GM21447 (cell line): Measurements from ENCODE around the gene ADAM12.

Experiments
- ATAC-seq: cut with Tn5 transposase; IDR thresholded peaks from one replicate; pipeline ENCODE4 v1.9.1; 2021; ENCODE audit not compliant: unreplicated experiment

Gene ADAM12

DNA sequence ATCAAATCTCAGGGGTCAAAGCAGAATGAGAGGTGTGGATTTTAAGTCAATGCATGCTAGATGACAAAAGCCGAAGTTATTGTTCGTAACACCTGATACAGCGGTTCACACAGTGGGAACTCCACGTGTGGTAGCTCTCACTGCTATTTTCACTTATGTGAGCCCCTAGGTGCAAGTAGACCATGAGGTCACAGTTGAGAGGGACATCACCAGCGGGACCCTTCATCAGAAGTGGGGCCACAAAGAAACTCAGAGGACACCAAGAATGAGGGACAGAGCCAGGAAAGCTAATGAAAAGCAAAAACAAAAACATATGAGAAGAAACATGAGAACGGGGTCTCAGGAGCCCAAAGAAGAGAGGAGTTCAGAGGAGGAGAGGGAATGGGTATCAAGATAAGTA, 63.5 kb downstream of the ADAM12 start:
- no peak for ATAC-seq

DNA sequence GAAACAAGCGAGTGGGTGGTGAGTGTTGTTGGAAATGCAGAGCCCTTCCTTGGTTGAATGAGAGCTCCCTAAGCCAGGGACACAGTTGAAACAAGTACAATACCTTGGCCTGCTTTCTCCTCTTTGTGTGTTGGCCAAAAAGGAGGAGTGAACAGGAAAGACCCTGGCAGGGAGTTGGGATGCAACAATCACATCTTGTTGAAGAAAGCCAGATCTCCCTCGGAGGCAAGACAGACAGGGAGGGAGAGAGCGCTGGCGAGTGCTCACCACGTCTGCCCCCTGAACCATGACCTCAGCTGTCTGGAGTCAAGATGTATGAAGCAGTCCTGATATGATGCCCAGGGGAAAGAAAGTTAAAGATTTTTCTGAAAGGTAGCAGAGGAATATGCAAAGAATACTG, 66.8 kb downstream of the ADAM12 start:
- no peak for ATAC-seq

DNA sequence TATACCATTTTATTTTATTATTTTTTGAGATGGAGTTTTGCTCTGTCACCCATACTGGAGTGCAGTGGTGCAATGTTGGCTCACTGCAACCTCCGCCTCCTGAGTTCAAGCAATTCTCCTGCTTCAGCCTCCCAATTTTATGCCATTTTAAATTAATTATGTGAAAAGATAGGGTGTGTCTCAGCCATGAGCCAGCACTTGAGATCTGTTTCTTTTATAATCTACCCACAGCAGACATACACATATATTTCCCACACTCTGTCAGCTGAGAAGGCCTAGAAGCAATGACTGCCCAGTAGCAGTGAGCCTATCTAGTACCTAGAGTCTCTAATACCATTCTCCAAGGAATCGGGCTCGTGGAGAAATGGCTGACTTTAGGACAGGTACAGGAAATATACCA, 70.5 kb downstream of the ADAM12 start:
- ATAC-seq: no peak

DNA sequence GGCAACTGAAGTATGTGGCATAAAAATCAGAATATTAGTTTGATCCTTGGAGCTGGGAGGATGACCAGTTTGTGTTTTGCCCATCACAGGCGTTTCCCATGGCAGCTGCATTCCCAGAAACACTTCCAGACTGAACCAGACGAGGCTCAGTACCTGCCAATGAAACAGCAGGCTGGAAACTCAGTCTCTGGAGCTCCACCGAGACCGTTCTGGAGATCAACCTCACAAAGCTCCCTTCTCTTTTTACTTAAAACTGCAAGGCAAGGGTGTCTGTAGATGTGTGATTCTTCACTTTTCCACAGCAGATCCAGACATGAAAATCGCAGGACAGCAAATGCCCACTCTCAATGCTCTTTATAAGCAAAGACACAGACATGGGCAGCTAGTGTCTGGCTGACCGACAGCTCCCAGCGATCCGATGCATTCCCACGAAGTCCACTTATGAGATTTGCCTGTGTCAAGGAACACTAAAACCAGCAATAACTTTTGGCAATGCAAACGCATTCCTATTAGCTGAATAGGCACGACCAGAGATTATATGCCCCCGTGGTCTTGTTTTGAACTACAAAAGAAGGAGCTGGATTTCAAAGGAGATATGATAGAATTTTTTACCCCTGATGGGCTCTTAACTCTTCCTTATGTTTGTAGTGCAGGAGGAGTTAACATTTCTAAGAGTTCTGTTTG, 72.6 kb downstream of the ADAM12 start:
- ATAC-seq: no peak

DNA sequence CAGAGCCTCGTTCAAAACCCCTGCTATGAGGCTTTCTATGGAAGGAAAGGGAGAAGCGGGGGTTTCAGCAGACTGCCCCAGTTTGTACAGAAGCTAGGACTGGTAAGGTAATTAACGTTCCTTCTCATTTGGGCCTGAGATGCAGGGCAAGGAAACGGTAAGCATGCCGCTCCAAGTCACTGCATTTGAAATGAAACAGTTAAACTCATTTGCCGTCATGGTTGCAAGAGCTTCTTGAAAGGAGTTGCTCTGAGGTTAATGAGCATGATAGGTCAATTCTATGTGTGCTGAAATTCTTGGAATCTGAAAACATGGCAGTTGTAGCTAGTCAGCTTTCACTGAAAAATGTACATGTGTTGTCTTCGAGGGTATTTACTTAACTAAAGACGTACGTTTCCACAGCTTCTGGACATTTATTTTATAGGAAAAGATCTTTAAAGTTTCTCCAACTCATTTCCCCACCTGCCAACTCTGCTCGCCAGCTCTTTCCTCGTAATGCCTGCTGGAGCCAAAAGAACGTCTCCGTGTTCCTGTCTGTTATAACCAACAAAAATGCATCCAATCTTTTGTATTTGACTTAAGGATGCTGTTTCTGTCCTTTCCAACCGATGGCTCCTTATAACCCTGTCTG, 73.3 kb downstream of the ADAM12 start:
- no peak for ATAC-seq

DNA sequence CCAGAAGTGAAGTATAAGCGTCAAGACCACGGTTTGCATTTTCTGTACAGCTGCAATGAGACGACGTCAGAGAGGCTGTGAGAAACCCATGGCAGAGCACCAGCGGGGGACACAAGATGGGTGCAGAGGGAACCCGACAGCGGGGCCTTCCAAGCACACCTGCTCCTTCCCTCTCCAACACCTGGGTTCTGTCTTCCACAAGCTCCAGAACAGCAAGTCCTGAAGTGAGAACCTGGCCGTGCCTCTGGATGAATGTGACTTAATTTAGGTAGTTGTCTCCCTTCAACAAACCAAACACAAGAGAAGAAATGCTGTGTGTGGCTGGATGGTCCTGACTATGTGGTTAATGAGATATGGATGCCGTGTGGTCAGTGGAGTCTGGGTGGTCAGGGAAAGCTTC, 76.1 kb downstream of the ADAM12 start:
- ATAC-seq: no peak

DNA sequence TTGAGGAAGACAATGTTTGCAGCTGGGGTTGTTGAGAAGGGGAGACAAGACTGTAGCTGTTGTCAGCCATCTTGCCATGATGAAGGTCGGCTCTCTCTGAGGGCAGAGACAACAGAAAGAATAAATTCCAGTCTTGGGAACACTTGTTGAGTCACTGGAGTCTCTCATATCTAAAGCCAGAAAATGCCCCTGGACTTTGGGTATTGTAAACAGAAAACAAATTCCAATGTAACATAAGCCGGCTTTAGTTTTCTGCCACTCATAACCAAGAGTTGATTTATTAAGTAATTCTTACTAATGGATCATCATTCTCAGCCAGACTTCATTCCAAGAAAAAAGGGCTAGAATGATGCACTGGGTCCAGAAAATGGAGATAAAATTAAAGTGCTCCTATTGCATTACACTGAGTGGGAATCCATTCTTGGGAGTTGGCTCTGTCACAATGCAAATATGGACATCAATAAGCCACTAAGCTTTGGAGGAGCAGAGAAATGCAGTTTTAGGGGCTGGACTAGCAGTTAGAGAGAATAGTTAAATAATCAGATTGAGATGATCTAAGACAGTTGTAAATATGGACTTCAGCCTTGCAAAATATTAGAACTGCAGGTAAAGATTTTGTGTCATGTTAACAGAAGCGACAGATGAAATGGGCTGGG, 78.9 kb downstream of the ADAM12 start:
- ATAC-seq: no peak

DNA sequence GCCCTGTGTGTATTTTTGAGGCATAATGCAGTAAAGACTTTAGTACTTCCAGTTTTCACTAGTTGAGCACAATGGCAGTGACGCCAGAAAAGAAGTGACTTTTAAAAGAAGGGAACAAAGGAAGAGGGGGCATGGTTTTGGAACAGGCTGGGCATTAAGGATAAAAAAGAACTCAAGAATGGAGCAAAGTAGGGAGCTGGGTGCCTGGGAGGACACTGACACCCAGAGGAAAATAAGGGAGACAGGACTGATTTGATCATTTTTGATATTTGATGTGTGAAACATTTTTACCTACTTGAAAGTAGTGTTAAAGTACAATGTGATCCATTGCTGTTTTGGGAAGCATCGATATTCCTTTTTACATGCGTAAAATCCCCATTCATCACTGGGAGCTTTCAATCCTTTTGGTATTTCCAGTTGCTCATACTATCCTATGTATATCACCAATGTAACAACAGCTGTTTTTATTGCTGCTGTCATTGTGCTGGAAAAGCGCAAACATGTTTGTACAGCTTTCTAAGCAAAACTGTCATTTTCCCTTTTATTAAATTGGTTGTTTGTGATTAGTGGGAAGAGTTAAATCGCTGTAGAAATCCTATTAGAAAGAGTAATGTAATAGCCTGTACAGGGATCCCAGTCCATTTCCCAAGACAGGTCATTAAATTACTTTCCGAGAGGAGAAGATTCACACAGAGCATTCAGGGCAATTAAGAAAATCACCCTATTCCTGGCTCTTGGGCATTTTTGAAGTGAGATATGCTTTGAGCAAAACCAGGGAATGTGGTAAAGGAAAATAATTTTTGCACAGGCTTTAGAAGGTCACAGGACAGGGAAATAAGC, 85.2 kb downstream of the ADAM12 start:
- ATAC-seq: no peak

DNA sequence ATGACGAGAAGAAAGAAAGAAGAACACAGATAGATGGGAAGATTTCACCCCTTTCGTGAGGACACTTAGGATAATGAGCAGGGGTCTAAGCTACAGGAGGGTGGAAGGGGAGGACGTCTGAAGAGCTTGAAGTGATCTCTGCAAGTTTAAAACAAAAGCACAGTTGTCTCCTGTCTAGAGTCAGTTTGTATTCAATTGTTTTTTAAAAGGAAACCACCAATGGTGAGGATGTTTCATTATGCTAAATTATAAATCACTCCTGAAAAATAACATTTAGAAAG, 85.9 kb downstream of the ADAM12 start:
- no peak for ATAC-seq

DNA sequence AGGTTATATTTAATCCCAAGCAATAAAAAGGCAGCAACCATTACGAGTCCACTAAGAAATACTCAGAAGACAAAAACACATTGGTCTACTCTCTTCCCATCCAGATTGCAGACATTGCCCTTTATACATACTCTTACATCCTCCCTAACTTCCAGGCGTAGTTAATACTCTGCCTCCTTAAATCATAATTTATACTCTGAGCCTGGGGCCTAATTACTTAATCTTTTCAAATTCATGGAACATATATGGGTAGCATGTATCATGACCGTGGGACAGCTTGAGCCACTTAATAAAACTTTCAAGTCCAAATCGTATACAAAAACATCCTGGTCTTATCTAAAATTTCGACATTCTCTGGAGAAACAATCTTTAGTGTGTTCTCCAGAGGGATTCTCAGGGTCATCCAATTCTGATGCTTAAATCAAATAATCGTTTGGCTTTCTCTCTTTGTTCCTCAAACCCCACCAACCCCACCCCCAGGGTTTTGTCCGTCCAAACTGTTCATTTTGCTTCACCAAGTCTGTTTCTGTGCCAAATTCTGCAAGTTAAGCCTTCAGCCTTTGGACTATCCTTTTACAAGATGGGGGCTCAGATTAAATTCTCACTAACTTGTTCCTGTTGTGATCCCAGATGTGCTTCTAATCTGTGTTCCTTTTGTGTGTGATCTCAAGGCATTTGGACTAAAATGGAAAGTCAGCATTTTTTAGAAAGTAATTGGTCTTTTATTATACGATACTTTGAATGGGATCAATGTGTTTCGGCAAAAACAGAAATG, 86.4 kb downstream of the ADAM12 start:
- ATAC-seq: no peak

DNA sequence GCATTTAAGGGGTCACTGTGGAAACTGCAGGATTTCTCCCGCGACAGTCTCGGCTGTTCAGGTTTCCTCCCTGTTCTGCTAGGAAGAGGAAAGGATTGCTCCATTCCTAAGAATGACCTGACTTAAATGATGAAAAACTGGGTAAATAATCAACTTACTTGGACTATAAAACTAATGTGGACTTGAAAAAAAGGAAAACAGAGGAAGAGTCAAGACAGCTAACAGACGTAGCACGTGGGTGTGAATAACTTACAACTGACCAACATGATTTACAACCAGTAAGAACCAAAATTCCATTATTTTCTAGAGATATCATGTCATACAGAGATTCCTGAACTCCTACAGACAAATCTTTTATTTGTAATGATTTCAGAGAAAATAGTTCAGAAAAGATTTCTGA, 93.8 kb downstream of the ADAM12 start:
- ATAC-seq: no peak

DNA sequence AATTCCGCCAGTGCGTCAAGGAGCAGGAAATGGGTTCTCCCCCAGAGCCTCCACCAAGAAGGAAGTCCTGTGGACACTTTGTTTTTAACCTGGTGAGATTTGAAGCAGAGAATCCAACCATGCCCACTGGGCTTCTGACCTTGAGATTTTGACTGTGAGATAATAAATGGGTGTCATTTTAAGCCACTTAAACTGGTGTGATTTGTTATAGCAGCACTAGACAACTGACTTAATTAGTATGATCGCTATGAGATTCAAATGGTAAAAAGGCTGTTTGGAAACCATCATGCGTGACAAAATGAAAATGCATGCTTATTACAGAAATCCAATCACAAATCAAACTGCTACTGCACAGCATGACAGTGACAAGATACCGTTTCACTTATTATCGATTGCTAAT, 98.0 kb downstream of the ADAM12 start:
- ATAC-seq: no peak

DNA sequence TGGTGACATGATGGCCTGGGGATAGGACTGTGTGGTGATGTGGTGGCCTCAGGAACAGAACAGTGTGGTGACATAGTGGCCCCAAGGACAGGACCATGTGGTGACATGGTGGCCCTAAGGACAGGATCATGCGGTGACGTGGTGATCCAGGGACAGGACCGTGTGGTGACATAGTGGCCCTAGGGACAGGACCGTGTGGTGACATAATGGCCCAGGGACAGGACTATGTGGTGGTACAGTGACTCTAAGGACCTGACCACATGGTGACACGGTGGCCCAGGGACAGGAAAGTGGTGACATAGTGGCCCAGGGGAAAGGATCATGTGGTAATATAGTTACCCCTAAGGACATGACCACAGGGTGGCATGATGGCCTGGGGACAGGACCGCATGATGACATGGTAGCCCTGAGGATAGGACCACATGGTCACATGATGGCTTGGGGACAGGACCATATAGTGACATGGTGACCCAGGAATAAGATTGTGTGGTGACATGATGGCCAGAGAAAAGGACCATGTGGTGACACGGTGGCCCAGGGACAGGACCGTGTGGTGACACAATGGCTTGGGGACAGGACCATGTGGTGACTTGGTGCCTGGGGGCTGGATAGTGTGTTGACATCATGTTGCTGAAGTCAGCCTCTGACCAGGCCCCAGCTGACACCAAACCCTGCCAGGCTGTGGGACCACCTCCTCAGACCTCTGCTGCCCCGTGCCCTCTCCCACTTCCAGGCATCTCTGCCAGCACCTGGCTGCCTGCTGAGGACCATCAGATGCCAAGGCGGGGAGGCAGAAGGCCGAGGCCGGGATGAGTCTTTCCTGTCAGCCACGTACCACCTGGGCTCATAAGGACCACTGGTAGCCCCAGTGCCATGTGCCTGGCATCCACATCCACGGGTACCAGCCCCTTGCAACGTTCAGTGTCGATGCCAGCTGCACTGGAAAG, 99.5 kb downstream of the ADAM12 start:
- no peak for ATAC-seq

DNA sequence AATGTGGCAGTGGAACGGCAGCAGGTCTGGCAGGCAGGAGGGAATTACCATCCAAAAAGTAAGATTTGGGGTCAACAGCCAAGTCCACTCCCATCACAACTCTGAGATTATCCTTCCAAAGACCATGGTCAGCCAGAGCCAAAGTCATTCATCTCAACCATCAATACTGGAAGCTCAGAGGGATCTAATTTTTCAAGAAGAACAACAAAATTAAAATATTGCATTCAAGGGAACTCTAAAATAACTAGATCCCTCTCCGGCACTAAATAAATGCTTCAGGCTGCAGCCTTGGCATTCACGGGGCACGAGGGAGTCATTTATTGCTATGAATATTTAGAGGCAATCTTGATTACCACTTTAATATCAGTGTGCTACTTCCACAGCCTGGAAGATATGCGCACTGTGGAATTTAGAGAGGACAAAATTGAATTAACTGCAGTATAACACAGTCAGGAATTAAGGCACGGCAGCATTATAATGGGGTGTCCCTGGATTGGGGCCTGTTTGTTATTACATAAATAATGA, 102.0 kb downstream of the ADAM12 start:
- no peak for ATAC-seq

DNA sequence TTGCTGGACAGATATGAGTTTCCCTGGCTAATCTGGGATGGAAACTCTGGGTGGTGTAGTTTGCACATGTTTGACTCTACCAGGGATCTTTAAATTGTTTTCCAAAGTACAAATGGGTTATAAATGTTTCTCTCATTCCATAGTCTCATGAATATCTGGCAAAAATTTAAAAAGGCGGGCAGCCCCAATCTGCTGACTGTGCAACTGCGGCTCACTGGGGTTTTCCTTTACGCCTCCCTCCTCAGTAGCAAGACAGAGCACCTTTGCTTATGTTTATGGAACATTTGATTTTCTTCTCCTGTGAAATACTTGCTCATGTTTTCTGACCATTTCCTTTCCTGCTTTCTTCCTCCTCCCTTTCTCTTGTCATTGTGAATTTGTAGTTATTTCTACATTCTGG, 105.0 kb downstream of the ADAM12 start:
- ATAC-seq: no peak

DNA sequence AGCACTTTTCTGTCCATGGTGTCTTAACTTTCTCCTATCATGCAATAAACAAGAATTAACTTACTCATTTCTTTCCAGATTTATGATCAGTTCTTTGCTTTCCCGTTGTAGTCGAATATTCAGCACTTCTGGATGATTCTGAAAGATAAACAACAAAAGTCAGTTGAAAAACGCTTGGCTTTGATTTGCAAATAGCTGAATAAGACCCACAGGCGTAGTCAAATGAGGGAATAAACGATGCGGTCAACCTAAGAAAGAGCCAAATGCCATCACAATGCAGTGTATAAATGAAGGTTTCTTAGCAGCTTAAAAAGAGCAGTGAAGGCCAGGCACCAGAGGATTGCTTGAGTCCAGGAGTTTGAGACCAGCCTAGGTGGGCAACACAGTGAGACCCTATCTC, 109.4 kb downstream of the ADAM12 start:
- ATAC-seq: no peak

DNA sequence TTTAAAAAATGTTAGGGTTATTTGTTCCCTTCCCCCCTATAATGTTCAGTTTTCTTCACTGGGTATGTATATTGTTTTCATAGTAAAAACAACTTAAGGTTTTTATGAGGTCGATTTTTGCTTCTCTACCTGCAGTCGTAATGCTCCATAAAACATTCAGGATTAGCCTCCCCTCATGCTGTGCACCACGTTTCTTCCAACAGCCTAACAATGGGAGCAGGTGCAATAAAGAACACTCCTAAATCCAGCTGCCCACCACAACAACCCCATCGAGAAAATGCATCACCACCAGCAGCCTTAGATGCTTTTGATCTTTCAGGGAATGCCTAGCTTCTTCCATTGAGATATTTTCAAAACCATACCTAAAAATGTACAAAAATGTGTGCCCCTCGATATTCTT, 111.1 kb downstream of the ADAM12 start:
- no peak for ATAC-seq

DNA sequence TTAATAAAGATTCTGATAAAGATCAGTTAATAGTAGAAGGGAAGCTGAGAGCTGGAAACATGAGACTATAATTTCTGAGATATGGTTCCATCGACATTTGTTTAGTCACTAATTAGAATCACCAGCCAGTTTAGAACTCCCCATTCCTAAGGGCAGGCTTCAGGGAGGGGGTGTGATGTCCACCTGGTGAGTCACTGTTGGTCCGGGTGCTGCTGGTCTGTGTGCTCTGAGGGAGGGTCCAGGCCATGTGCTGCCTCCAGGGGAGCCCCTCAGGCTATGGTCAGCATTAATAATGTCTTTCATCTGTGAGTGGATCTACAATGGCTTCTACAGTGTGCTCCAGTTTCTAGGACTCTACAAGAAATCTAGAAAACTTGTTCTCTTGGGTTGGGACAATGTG, 115.8 kb downstream of the ADAM12 start:
- no peak for ATAC-seq

DNA sequence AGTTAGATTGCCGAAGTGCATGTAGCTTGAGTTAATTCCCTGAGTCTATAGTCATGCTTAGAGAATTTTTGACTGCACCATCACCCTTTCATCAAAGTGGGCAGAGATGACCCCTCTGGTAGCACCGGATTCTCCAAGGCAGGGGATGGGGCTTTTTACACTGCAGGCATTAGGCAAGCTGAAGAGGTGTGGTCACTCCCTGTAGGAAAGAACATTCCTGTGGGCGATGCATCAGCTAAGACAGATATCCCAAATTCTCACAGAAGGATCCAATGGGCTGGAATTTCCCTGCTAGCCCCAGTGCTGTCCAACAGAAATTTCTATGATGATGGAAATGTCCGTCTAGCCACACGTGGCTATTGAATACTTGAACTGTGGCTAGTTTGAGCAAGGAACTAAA, 118.2 kb downstream of the ADAM12 start:
- ATAC-seq: no peak
